ENCODE data around the gene FLACC1. TPM values are rescaled to one million over a fixed set of nuclear protein-coding genes. Genes with fewer than 3 reads are reported as not detected.

Gene FLACC1
- total RNA-seq, 1 experiment from 2014 or later: 0.17 TPM

DNA sequence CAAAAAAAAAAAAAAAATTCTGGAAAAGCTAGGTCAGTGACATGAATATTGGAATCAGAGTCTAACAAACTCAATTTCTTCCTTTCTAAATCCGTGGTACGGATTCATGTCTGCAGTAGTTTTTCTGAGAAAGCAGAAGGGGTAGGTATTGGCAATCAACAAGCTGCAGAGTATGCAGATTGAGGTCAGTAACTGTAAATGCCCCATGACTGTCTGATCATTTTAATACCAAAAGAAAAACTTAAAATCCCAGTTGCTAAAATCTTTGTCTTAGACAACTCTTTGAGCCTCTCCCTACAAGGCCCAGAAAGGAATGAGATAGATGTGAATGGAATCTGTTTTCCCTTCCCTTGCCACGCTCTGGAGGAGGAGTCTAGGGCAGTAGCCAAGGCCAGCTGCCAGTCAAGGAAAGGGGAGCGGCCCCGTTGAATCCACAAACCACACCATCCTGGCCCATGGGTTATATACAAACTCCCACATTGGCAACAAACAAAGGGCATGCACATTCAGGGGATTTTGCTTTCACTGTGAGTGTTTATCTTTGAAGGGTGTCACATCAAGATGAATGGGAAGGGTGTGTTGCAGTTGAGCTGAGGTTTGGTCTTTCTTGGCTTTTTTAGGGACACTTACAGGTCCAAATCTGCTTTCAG is 102.9 kb downstream of the FLACC1 start (continued):
- TF ChIP-seq, protein P1, sequence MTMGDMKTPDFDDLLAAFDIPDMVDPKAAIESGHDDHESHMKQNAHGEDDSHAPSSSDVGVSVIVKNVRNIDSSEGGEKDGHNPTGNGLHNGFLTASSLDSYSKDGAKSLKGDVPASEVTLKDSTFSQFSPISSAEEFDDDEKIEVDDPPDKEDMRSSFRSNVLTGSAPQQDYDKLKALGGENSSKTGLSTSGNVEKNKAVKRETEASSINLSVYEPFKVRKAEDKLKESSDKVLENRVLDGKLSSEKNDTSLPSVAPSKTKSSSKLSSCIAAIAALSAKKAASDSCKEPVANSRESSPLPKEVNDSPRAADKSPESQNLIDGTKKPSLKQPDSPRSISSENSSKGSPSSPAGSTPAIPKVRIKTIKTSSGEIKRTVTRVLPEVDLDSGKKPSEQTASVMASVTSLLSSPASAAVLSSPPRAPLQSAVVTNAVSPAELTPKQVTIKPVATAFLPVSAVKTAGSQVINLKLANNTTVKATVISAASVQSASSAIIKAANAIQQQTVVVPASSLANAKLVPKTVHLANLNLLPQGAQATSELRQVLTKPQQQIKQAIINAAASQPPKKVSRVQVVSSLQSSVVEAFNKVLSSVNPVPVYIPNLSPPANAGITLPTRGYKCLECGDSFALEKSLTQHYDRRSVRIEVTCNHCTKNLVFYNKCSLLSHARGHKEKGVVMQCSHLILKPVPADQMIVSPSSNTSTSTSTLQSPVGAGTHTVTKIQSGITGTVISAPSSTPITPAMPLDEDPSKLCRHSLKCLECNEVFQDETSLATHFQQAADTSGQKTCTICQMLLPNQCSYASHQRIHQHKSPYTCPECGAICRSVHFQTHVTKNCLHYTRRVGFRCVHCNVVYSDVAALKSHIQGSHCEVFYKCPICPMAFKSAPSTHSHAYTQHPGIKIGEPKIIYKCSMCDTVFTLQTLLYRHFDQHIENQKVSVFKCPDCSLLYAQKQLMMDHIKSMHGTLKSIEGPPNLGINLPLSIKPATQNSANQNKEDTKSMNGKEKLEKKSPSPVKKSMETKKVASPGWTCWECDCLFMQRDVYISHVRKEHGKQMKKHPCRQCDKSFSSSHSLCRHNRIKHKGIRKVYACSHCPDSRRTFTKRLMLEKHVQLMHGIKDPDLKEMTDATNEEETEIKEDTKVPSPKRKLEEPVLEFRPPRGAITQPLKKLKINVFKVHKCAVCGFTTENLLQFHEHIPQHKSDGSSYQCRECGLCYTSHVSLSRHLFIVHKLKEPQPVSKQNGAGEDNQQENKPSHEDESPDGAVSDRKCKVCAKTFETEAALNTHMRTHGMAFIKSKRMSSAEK (CRISPR knock-in tag; IDR thresholded peaks at IDR 0.05; ENCODE audit: borderline replicate concordance): no peak
- TF ChIP-seq TP53 (CRISPR knock-in tag; IDR thresholded peaks at IDR 0.05): no peak
- no peak for TF ChIP-seq NFYB (CRISPR knock-in tag; conservative IDR thresholded peaks at IDR 0.05; ENCODE audit: low read depth)
- TF ChIP-seq, protein P2, sequence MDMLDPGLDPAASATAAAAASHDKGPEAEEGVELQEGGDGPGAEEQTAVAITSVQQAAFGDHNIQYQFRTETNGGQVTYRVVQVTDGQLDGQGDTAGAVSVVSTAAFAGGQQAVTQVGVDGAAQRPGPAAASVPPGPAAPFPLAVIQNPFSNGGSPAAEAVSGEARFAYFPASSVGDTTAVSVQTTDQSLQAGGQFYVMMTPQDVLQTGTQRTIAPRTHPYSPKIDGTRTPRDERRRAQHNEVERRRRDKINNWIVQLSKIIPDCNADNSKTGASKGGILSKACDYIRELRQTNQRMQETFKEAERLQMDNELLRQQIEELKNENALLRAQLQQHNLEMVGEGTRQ (CRISPR knock-in tag; IDR thresholded peaks at IDR 0.05): no peak
- TF ChIP-seq CREM (CRISPR knock-in tag; IDR thresholded peaks at IDR 0.05): no peak
- TF ChIP-seq ZMAT4 (CRISPR knock-in tag; IDR thresholded peaks at IDR 0.05): no peak
- TF ChIP-seq, protein P3, sequence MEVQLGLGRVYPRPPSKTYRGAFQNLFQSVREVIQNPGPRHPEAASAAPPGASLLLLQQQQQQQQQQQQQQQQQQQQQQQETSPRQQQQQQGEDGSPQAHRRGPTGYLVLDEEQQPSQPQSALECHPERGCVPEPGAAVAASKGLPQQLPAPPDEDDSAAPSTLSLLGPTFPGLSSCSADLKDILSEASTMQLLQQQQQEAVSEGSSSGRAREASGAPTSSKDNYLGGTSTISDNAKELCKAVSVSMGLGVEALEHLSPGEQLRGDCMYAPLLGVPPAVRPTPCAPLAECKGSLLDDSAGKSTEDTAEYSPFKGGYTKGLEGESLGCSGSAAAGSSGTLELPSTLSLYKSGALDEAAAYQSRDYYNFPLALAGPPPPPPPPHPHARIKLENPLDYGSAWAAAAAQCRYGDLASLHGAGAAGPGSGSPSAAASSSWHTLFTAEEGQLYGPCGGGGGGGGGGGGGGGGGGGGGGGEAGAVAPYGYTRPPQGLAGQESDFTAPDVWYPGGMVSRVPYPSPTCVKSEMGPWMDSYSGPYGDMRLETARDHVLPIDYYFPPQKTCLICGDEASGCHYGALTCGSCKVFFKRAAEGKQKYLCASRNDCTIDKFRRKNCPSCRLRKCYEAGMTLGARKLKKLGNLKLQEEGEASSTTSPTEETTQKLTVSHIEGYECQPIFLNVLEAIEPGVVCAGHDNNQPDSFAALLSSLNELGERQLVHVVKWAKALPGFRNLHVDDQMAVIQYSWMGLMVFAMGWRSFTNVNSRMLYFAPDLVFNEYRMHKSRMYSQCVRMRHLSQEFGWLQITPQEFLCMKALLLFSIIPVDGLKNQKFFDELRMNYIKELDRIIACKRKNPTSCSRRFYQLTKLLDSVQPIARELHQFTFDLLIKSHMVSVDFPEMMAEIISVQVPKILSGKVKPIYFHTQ (CRISPR knock-in tag; IDR thresholded peaks at IDR 0.05): no peak
- TF ChIP-seq ATF2 (CRISPR knock-in tag; IDR thresholded peaks at IDR 0.05; ENCODE audit: borderline replicate concordance, low read depth): no peak

DNA sequence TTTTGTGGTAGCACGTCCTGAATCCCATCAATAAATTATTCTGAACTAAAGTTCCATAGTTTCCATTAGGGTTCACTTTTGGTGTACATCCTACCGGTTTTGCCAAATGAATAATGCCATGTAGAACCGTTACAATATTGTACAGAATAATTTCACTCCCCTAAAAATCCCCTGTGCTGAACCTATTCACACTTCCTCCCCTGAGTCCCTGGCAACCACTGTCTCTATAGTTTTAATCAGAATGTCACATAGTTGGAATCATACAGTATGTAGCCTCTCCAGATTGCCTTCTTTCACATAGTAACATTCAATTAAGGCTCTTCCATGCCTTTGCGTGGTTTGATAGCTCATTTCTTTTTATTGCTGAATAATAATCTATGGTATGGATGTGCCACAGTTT is 106.4 kb downstream of the FLACC1 start:
- Mint-ChIP-seq H3K27ac (no peak overlapping the region), H3K4me1 (peaks cover 10% of the 10 kb centered on the region), H3K9me3 (peaks cover 20% of the 10 kb centered on the region), H3K27me3 (ENCODE audit: low read depth) (no peaks in the 10 kb centered on the region), H3K4me3 (no peak overlapping the region), H3K36me3 (peaks cover 7% of the 10 kb centered on the region)
- no peak for ATAC-seq
- TF ChIP-seq SMAD3 (CRISPR knock-in tag; IDR thresholded peaks at IDR 0.05; ENCODE audit: borderline replicate concordance): no peak
- no peak for TF ChIP-seq GRHL2 (CRISPR knock-in tag; IDR thresholded peaks at IDR 0.05; ENCODE audit: insufficient replicate concordance, severe bottlenecking)
- no peak for TF ChIP-seq PRRX2 (CRISPR knock-in tag; IDR thresholded peaks at IDR 0.05)
- no peak for TF ChIP-seq TEAD4 (CRISPR knock-in tag; IDR thresholded peaks at IDR 0.05)
- no peak for TF ChIP-seq ZNF416 (CRISPR knock-in tag; IDR thresholded peaks at IDR 0.05)
- TF ChIP-seq, protein P4, sequence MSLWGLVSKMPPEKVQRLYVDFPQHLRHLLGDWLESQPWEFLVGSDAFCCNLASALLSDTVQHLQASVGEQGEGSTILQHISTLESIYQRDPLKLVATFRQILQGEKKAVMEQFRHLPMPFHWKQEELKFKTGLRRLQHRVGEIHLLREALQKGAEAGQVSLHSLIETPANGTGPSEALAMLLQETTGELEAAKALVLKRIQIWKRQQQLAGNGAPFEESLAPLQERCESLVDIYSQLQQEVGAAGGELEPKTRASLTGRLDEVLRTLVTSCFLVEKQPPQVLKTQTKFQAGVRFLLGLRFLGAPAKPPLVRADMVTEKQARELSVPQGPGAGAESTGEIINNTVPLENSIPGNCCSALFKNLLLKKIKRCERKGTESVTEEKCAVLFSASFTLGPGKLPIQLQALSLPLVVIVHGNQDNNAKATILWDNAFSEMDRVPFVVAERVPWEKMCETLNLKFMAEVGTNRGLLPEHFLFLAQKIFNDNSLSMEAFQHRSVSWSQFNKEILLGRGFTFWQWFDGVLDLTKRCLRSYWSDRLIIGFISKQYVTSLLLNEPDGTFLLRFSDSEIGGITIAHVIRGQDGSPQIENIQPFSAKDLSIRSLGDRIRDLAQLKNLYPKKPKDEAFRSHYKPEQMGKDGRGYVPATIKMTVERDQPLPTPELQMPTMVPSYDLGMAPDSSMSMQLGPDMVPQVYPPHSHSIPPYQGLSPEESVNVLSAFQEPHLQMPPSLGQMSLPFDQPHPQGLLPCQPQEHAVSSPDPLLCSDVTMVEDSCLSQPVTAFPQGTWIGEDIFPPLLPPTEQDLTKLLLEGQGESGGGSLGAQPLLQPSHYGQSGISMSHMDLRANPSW (CRISPR knock-in tag; conservative IDR thresholded peaks at IDR 0.05; ENCODE audit: low read depth): no peak
- TF ChIP-seq, protein P5, sequence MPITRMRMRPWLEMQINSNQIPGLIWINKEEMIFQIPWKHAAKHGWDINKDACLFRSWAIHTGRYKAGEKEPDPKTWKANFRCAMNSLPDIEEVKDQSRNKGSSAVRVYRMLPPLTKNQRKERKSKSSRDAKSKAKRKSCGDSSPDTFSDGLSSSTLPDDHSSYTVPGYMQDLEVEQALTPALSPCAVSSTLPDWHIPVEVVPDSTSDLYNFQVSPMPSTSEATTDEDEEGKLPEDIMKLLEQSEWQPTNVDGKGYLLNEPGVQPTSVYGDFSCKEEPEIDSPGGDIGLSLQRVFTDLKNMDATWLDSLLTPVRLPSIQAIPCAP (CRISPR knock-in tag; IDR thresholded peaks at IDR 0.05): no peak
- no peak for TF ChIP-seq NR3C1 (CRISPR knock-in tag; conservative IDR thresholded peaks at IDR 0.05; ENCODE audit: low read depth)
- no peak for TF ChIP-seq ZBTB43 (CRISPR knock-in tag; IDR thresholded peaks at IDR 0.05)
- TF ChIP-seq SMAD4 (CRISPR knock-in tag; IDR thresholded peaks at IDR 0.05): no peak
- no peak for TF ChIP-seq NR1H2 (CRISPR knock-in tag; IDR thresholded peaks at IDR 0.05)
- TF ChIP-seq IRF2 (CRISPR knock-in tag; IDR thresholded peaks at IDR 0.05; ENCODE audit: borderline replicate concordance, low read depth): no peak
- no peak for TF ChIP-seq NFE2L1 (CRISPR knock-in tag; IDR thresholded peaks at IDR 0.05)
- ChIA-PET POLR2A (no interaction called here), CTCF (no interaction called here)
- no peak for DNase-seq (ENCODE audit: low spot score)
